Measurements from ENCODE around the gene HIRA.
"Not testable (repeated sequence)": the region's sequence is repeated elsewhere in the genome, so short reads cannot be mapped to it uniquely, and the experiment has no call there.

HIRA gene

DNA sequence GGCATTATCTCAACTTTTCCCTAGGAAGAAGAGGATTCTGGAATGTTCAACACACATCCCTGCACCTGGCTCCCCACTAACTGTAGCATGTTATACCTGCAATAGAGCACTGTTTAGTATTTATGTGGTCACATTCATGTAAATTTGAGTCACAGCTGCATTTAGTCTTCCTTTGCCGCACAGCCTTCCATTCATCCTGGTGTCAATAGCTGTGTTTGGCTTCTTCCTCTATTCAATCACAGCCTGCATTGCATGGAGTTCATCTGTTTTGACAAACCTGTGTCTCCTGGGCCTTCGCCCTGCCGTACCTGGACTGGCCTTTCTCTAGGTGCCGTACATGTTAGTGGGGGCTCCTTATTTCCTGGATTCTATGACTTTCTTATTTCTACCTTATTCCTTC, 20.0 kb upstream of the HIRA start:
- Histone ChIP-seq H3K9me3 (ENCODE audit: control insufficient read depth in 1 of 2, low read length in 2 of 2) (no peaks in the 10 kb centered on the region), H3K9ac (ENCODE audit: low read depth in 1 of 2, low read length in 2 of 2) (no peak overlapping the region), H3K27ac (ENCODE audit: low read depth, low read length) (no peak overlapping the region), H3K4me1 (ENCODE audit: control insufficient read depth in 1 of 2, insufficient read depth in 2 of 2, low read length in 2 of 2) (peaks cover 11 to 13% of the 10 kb centered on the region in 2 donors), H3K4me3 (ENCODE audit: low read depth in 1 of 2, low read length in 2 of 2) (no peak overlapping the region), H3K36me3 (ENCODE audit: control insufficient read depth in 1 of 2, insufficient read depth in 2 of 2, low read length in 2 of 2) (peaks cover 38 to 50% of the 10 kb centered on the region in 2 donors), H3K27me3 (ENCODE audit: control insufficient read depth in 1 of 2, insufficient read depth in 2 of 2, low read length in 2 of 2) (no peaks in the 10 kb centered on the region)

DNA sequence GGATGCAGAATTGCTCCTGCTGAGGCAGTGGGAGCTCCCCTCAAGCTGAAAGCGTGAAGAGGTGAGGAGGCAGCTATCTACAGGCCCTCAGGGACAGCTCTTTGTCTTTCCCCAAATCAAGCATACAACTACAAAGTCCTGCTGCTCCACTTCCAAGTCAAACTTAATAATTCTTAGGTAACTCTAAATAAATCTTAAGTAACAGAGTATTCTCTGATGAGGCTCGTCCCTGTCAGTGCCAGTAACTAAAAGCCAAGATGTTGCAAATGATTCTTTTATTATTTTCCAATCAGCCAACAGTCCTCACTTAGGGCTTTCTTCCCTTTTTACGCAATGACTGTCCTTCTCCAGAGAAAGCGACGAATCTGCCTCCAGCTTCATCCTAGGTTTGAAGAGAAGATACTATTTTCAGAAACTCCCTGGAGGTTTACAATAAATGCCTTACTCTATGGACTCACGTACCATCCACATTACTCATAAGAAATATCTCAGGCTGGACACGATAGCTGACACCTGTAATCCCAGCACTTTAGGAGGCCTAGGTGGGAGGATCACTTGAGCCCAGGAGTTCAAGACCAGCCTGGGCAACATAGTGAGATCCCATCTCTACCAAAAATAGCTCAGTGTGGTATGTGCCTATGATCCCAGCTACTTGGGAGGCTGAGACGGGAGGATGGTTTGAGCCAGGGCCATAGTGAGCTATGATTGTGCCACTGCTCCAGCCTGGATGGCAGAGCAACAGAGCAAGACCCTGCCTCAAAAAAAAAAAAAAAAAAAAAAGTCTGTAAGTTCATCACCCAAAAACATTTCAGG, 19.0 kb upstream of the HIRA start:
- Histone ChIP-seq H3K27ac (ENCODE audit: low read depth, low read length) (no peak overlapping the region), H3K36me3 (ENCODE audit: control insufficient read depth in 1 of 2, insufficient read depth in 2 of 2, low read length in 2 of 2) (peaks cover 30 to 40% of the 10 kb centered on the region in 2 donors), H3K27me3 (ENCODE audit: control insufficient read depth in 1 of 2, insufficient read depth in 2 of 2, low read length in 2 of 2) (no peaks in the 10 kb centered on the region), H3K9me3 (ENCODE audit: control insufficient read depth in 1 of 2, low read length in 2 of 2) (no peaks in the 10 kb centered on the region), H3K9ac (ENCODE audit: low read depth in 1 of 2, low read length in 2 of 2) (no peak overlapping the region), H3K4me1 (ENCODE audit: control insufficient read depth in 1 of 2, insufficient read depth in 2 of 2, low read length in 2 of 2) (peaks cover 17 to 21% of the 10 kb centered on the region in 2 donors), H3K4me3 (ENCODE audit: low read depth in 1 of 2, low read length in 2 of 2) (no peak overlapping the region)

DNA sequence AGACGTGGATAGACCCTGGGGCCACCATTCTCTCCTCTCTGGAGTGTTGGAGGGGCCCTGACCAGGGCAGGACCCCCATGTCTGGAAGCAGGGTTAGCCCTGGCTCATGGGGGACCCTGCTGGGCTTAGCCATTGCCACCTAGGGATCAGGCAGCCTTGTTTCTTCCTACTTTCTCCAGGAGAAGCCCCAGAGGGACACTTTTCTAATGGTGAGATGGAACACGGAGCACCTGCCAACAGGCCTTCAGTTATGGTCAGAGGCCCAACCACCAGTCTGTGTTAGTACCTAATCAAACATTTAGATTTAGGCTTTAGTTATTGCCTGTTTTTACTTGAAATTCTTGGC, 17.9 kb upstream of the HIRA start:
- Histone ChIP-seq H3K4me3 (ENCODE audit: low read depth in 1 of 2, low read length in 2 of 2) (no peak overlapping the region), H3K27me3 (ENCODE audit: control insufficient read depth in 1 of 2, insufficient read depth in 2 of 2, low read length in 2 of 2) (no peaks in the 10 kb centered on the region), H3K27ac (ENCODE audit: low read depth, low read length) (no peak overlapping the region), H3K9ac (ENCODE audit: low read depth in 1 of 2, low read length in 2 of 2) (no peak overlapping the region), H3K9me3 (ENCODE audit: control insufficient read depth in 1 of 2, low read length in 2 of 2) (no peaks in the 10 kb centered on the region), H3K4me1 (ENCODE audit: control insufficient read depth in 1 of 2, insufficient read depth in 2 of 2, low read length in 2 of 2) (peaks cover 17 to 21% of the 10 kb centered on the region in 2 donors), H3K36me3 (ENCODE audit: control insufficient read depth in 1 of 2, insufficient read depth in 2 of 2, low read length in 2 of 2) (peaks cover 22 to 30% of the 10 kb centered on the region in 2 donors)

DNA sequence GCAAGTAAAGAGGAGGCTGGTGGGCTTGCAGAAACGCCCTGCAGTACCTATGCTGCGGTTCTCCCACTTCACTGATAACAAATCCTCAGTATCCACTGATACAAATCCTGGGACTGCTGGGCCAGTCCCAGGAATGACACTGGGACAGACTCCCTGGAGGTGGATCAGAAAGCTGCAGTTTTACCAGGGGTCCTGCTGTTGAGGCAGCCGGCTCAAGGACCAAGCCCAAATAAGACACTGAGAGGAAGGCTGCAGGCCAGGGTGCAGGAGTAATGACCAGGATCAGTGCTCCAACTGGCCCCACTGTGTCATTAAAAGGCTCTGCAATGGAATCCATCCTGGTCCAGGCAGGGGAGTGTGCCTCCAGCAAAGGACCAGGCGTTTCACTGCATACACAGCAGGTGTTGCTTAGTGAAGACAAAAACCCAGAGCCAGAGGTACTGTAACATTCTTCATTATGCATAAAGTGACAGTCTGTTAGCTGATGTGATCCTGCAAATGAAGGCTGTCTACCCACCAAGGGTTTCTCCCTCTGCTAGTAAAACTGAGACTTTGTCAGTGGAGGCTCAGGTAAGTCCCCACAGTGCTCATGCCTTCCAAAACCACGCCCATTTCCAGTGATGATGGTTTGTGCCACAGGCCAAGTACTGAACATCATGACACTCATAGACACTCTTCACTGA, 17.3 kb upstream of the HIRA start:
- H3K9ac ChIP-seq (ENCODE audit: low read depth in 1 of 2, low read length in 2 of 2), result no peak overlapping the region
- no peaks in the 10 kb centered on the region for H3K9me3 ChIP-seq (ENCODE audit: control insufficient read depth in 1 of 2, low read length in 2 of 2)
- H3K27me3 ChIP-seq (ENCODE audit: control insufficient read depth in 1 of 2, insufficient read depth in 2 of 2, low read length in 2 of 2), result no peaks in the 10 kb centered on the region
- H3K27ac ChIP-seq (ENCODE audit: low read depth, low read length), result no peak overlapping the region
- peak overlapping the region in 1 of 2 donors; percentile 12 for H3K4me3 ChIP-seq (ENCODE audit: low read depth in 1 of 2, low read length in 2 of 2)
- peaks cover 25 to 30% of the 10 kb centered on the region in 2 donors for H3K36me3 ChIP-seq (ENCODE audit: control insufficient read depth in 1 of 2, insufficient read depth in 2 of 2, low read length in 2 of 2)
- peaks cover 17 to 24% of the 10 kb centered on the region in 2 donors for H3K4me1 ChIP-seq (ENCODE audit: control insufficient read depth in 1 of 2, insufficient read depth in 2 of 2, low read length in 2 of 2)

DNA sequence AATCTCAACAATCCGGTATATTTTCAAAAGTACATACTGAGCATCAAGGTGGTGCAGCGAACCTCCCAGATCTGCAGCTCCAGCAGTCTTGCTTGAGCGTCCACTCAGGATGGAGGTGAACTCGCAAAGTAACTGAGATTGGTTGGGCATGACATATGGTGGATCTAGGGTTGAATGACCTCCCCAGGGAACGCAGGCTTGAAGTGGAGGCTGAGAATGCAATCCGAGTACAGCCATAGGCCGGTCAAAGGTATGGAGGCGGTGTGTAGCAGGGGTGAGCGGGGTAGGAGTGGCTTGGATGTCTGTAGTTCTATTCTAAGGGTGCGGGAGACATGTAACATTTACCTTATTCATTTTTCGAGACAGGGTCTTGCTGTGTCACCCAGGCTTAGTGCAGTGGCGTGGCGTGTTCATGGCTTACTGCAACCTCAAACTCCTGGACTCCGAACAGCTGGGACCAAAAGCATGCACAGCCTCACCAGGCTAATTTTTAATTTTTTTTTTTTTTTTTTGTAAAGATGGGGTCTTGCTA, 16.6 kb upstream of the HIRA start:
- Histone ChIP-seq H3K27me3 (ENCODE audit: control insufficient read depth in 1 of 2, insufficient read depth in 2 of 2, low read length in 2 of 2) (no peaks in the 10 kb centered on the region), H3K4me1 (ENCODE audit: control insufficient read depth in 1 of 2, insufficient read depth in 2 of 2, low read length in 2 of 2) (peaks cover 17 to 25% of the 10 kb centered on the region in 2 donors), H3K9ac (ENCODE audit: low read depth in 1 of 2, low read length in 2 of 2) (peak overlapping the region; percentile 81 to 90), H3K9me3 (ENCODE audit: control insufficient read depth in 1 of 2, low read length in 2 of 2) (no peaks in the 10 kb centered on the region), H3K36me3 (ENCODE audit: control insufficient read depth in 1 of 2, insufficient read depth in 2 of 2, low read length in 2 of 2) (peaks cover 23 to 29% of the 10 kb centered on the region in 2 donors), H3K4me3 (ENCODE audit: low read depth in 1 of 2, low read length in 2 of 2) (peak overlapping the region; percentile 83 to 96), H3K27ac (ENCODE audit: low read depth, low read length) (peak overlapping the region; percentile 86)

DNA sequence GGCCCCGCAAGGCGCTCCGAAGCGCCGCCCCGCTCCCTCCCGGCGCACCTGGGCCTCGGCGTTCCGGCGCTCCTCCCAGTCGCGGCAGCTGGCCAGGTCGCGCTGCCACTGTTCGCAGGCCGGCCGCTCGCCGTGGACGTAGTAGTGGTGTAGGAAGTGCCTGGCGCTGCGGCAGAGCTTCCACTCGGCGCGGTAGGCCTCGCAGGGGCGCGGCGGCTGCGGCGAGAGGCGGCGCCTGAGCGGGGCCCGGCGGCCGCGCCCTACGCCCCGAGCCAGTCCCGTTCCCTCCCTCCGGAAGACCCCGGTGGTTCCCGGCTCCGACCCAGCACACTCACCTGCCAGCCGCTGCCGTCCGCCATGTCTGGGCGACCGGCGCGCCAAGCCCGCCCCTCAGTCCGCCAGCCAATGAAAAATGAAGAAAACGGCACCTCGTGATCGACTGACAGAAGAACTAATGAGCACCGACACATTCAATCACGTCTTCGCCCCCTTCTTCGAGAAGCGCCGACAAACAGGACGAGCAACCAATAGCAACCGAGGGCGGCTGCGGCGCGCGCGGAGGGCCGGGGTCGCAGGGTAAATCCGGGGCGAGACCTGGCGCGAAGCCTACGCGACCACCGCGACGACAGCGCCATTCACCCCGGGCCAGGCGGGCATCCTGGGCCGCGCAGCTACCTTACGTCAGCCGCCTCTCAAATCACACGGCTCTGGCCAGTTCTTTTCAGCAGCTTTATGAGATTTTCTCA, 16.0 kb upstream of the HIRA start, which contains the start of gene C22orf39:
Gene C22orf39, minus strand, starts transcription at position 382 of the 746 bp plus-strand sequence. Its CDS starts 23 bp downstream, at position 359.
- Histone ChIP-seq H3K4me1 (ENCODE audit: control insufficient read depth in 1 of 2, insufficient read depth in 2 of 2, low read length in 2 of 2) (peaks cover 17 to 25% of the 10 kb centered on the region in 2 donors), H3K4me3 (ENCODE audit: low read depth in 1 of 2, low read length in 2 of 2) (peak within 1 kb of the TSS; percentile 83 to 96), H3K36me3 (ENCODE audit: control insufficient read depth in 1 of 2, insufficient read depth in 2 of 2, low read length in 2 of 2) (peaks cover 19 to 23% of the 10 kb centered on the region in 2 donors), H3K27ac (ENCODE audit: low read depth, low read length) (peak within 1 kb of the TSS; percentile 94), H3K27me3 (ENCODE audit: control insufficient read depth in 1 of 2, insufficient read depth in 2 of 2, low read length in 2 of 2) (no peaks in the 10 kb centered on the region), H3K9ac (ENCODE audit: low read depth in 1 of 2, low read length in 2 of 2) (peak within 1 kb of the TSS; percentile 81 to 90), H3K9me3 (ENCODE audit: control insufficient read depth in 1 of 2, low read length in 2 of 2) (no peaks in the 10 kb centered on the region)

DNA sequence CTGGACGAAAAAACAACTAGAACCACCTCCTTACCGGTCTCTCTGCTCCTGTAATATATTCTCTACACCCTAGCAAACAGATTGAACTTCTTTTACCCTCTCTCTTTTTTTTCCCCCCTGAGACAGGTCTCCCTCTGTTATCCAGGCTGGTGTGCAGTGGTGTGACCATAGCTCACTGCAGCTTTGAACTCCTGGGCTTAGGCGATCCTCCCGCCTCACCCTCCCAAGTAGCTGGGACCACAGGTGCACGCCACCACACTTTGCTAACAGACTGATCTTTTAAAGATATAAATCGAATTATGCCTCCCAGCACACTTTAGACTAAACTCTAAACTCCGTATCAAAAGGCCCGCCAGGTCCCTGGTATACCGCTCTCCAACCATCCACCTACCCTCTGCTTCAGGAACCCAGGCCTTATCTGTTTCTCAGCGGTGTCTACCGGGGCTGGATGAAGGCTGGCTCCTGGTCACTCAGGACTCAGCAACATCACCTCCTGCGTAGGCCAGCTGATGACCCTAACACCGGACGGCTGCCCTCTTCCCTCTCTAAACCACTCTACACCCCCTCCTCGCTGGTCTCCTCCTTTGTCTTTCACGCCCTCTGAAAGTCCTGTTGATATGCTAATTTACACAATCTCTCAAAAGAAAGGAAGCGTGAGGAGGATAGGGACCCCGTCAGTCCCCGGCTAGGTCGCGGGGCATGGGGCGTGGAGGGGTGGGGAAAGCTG, 15.2 kb upstream of the HIRA start:
- Histone ChIP-seq H3K9ac (ENCODE audit: low read depth in 1 of 2, low read length in 2 of 2) (peak overlapping the region; percentile 66 to 90), H3K4me1 (ENCODE audit: control insufficient read depth in 1 of 2, insufficient read depth in 2 of 2, low read length in 2 of 2) (peaks cover 17 to 25% of the 10 kb centered on the region in 2 donors), H3K36me3 (ENCODE audit: control insufficient read depth in 1 of 2, insufficient read depth in 2 of 2, low read length in 2 of 2) (peaks cover 17 to 19% of the 10 kb centered on the region in 2 donors), H3K4me3 (ENCODE audit: low read depth in 1 of 2, low read length in 2 of 2) (peak overlapping the region; percentile 83 to 96), H3K27ac (ENCODE audit: low read depth, low read length) (peak overlapping the region; percentile 94), H3K27me3 (ENCODE audit: control insufficient read depth in 1 of 2, insufficient read depth in 2 of 2, low read length in 2 of 2) (no peaks in the 10 kb centered on the region), H3K9me3 (ENCODE audit: control insufficient read depth in 1 of 2, low read length in 2 of 2) (no peaks in the 10 kb centered on the region)

DNA sequence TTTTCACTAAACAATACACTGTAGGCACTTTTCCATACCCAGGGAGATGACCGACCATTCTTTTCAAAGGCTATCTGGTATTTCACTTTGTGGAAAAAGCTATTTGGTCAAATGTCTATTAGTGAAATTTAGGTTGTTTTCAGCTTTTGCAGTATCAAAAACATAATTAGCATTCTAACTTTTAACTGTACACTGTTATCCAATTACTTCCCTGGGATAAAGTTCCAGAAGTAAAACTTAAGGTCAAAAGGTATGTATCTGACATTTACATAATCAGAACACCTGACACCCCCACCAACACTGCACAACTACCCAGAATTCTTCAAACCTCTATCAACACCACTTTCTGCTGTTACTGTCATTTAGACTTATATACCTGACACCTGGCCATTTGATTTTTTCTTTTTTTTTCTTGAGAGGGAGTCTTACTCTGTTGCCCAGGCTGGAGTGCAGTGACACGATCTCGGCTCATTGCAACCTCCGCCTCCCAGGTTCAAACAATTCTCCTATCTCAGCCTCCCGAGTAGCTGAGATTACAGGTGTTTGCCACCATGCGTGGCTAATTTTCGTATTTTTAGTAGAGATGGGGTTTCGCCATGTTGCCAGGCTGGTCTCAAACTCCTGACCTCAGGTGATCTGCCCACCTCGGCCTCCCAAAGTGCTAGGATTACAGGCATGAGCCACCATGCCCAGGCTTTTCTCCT, 13.9 kb upstream of the HIRA start:
- H3K27ac ChIP-seq (ENCODE audit: low read depth, low read length), result not testable (repeated sequence)

More for the DNA sequence above, 13.9 kb upstream of the HIRA start:
- H3K4me3 ChIP-seq (ENCODE audit: low read depth in 1 of 2, low read length in 2 of 2); H3K9me3 ChIP-seq (ENCODE audit: control insufficient read depth in 1 of 2, low read length in 2 of 2); H3K9ac ChIP-seq (ENCODE audit: low read depth in 1 of 2, low read length in 2 of 2); H3K27me3 ChIP-seq (ENCODE audit: control insufficient read depth in 1 of 2, insufficient read depth in 2 of 2, low read length in 2 of 2): not testable (repeated sequence)
- Histone ChIP-seq H3K4me1 (ENCODE audit: control insufficient read depth in 1 of 2, insufficient read depth in 2 of 2, low read length in 2 of 2) (peaks cover 17 to 25% of the 10 kb centered on the region in 2 donors), H3K36me3 (ENCODE audit: control insufficient read depth in 1 of 2, insufficient read depth in 2 of 2, low read length in 2 of 2) (peaks cover 9 to 15% of the 10 kb centered on the region in 2 donors)
